Measurements from ENCODE around the gene GRIK3.

DNA sequence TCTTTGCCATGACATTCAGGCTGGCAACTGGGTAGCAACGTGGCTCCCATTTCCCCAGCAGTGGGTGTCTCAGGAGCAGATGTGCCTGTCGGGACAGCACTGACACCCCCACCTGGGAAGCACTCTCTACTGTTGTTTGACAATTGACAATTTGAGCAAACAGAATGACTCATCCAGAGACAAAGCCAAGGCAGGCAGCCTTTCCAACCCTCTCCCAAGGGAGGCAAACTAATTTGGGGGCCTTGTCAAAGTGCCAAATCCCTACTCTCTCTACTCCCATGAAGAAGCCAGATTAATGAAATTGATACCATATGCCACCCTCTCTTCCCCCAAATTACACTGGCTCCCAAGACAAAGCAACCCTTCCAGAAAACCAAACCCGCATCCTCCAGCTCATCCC is 65.6 kb downstream of the GRIK3 start:
- TF ChIP-seq POLR2A (IDR thresholded peaks at IDR 0.05) = no peak
- TF ChIP-seq, protein P1, sequence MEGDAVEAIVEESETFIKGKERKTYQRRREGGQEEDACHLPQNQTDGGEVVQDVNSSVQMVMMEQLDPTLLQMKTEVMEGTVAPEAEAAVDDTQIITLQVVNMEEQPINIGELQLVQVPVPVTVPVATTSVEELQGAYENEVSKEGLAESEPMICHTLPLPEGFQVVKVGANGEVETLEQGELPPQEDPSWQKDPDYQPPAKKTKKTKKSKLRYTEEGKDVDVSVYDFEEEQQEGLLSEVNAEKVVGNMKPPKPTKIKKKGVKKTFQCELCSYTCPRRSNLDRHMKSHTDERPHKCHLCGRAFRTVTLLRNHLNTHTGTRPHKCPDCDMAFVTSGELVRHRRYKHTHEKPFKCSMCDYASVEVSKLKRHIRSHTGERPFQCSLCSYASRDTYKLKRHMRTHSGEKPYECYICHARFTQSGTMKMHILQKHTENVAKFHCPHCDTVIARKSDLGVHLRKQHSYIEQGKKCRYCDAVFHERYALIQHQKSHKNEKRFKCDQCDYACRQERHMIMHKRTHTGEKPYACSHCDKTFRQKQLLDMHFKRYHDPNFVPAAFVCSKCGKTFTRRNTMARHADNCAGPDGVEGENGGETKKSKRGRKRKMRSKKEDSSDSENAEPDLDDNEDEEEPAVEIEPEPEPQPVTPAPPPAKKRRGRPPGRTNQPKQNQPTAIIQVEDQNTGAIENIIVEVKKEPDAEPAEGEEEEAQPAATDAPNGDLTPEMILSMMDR (IDR thresholded peaks at IDR 0.05) = no peak
